Uterus (tissue), 2 donors: ENCODE data around the gene ADCY2.

ENCODE experiments used
- CTCF ChIP-seq, 4 experiments: fragments of 200-600 bp in 2 of 4; fragments of 450-650 bp in 2 of 4; sonication (generic) in 2 of 4; IDR thresholded peaks; one replicate each; pipeline ENCODE4 v1.5.1; 2016 to 2019; ENCODE audit warnings: antibody characterized with exemption in 4 of 4, mild to moderate bottlenecking in 2 of 4, moderate library complexity in 1 of 4
- POLR2A ChIP-seq, 2 donors: fragments of 450-650 bp; IDR thresholded peaks; one replicate each; pipeline ENCODE4 v1.6.1; 2016; ENCODE audit warnings: antibody characterized with exemption in 2 of 2, mild to moderate bottlenecking in 1 of 2, moderate library complexity in 1 of 2

DNA sequence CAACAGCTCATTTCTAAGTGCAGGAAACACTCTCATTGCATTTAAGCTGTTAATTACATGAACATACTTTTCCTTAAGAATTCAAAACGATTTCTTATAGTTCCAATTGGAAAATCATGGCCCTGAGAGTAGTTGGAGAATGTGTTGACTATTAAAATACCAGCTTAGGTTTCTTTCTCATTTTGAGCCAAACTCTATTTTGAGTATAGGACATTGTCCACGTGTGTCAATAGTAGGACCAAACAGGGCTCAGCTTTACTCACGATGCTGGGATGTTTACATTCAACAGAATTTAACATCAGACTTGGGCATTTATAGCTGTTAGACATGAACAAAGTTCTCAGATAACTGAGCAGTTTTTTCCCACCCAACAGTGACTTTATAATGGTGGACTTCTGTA is 39.6 kb downstream of the ADCY2 start:
- TF ChIP-seq POLR2A (IDR thresholded peaks at IDR 0.05), result no peak
- TF ChIP-seq CTCF (IDR thresholded peaks at IDR 0.05), result no peak
